ENCODE measurements around the gene MAD1L1.

Gene MAD1L1

DNA sequence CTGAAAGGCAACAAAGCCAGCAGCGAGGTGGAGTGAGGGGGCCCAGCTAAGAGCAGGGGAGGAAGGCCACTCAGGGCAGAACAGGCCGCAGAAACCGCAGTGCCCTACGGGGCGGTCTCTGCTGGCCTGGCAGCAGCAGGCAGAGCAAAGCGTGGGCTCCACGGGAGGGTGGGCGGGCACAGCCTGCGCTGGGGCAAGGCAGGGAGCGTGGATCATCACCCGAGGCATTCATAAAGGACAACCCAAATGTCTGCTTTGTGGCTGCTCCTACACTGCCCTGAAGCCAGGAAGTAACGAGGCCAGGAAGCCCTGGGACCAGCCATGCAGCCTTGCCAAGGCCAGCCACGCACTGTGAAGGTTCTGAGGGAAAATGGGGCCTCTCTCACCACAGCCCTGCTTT is 127.5 kb downstream of the MAD1L1 start:
- H3K4me3 ChIP-seq (ENCODE audit: severe bottlenecking): no peak overlapping the region
- peaks cover 8% of the 10 kb centered on the region for H3K4me1 ChIP-seq (ENCODE audit: insufficient read depth, poor library complexity, severe bottlenecking)
- no peaks in the 10 kb centered on the region for H3K36me3 ChIP-seq (ENCODE audit: low read depth)
- ATAC-seq (ENCODE audit: low read depth) (no peak), DNase-seq (ENCODE audit: low spot score) (no peak)
- H3K27me3 ChIP-seq (ENCODE audit: insufficient read depth, poor library complexity, severe bottlenecking): no peaks in the 10 kb centered on the region
- H3K27ac ChIP-seq (ENCODE audit: poor library complexity, severe bottlenecking): no peak overlapping the region
- no peak for TF ChIP-seq CTCF (IDR thresholded peaks at IDR 0.05; ENCODE audit: poor library complexity, severe bottlenecking)
- no peaks in the 10 kb centered on the region for H3K9me3 ChIP-seq (ENCODE audit: severe bottlenecking)

DNA sequence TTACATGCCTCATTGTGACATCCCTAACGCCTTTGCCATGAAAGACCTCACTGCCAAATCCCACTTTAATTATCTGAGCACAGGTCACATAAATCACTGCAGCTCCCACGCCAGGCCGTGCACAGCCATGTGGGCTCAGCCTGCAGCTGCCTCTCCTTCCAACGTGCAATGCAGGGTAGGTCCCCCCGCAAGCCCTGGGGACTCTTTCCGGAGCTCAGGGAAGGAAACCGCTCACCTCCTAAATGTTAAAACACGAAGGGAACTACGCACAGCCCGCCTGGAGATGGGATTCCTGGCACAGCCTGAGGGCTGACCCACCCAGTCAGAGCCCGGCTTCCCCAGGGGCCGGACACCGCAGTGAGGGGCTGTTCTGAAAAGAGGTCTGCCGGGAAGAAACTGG is 128.0 kb downstream of the MAD1L1 start:
- Histone ChIP-seq H3K4me1 (ENCODE audit: insufficient read depth, poor library complexity, severe bottlenecking) (peaks cover 4% of the 10 kb centered on the region), H3K27me3 (ENCODE audit: insufficient read depth, poor library complexity, severe bottlenecking) (no peaks in the 10 kb centered on the region), H3K27ac (ENCODE audit: poor library complexity, severe bottlenecking) (no peak overlapping the region), H3K9me3 (ENCODE audit: severe bottlenecking) (no peaks in the 10 kb centered on the region), H3K4me3 (ENCODE audit: severe bottlenecking) (no peak overlapping the region), H3K36me3 (ENCODE audit: low read depth) (no peaks in the 10 kb centered on the region)
- ATAC-seq (ENCODE audit: low read depth) (no peak), DNase-seq (ENCODE audit: low spot score) (no peak)
- no peak for TF ChIP-seq CTCF (IDR thresholded peaks at IDR 0.05; ENCODE audit: poor library complexity, severe bottlenecking)

- no peak for ATAC-seq (ENCODE audit: low read depth)
Observed at GRCh38 chr7:2104107-2104710, 128.5 kb downstream of the MAD1L1 start.

GRCh38 chr7:2103071-2103898 is 129.5 kb downstream of the MAD1L1 start:
- DNase-seq (ENCODE audit: low spot score): no peak
- no peak overlapping the region for H3K27ac ChIP-seq (ENCODE audit: poor library complexity, severe bottlenecking)

More at GRCh38 chr7:2104107-2104710, 128.5 kb downstream of the MAD1L1 start:
- DNase-seq (ENCODE audit: low spot score): no peak
- Histone ChIP-seq H3K36me3 (ENCODE audit: low read depth) (no peaks in the 10 kb centered on the region), H3K4me3 (ENCODE audit: severe bottlenecking) (no peak overlapping the region), H3K4me1 (ENCODE audit: insufficient read depth, poor library complexity, severe bottlenecking) (peaks cover 4% of the 10 kb centered on the region), H3K27me3 (ENCODE audit: insufficient read depth, poor library complexity, severe bottlenecking) (no peaks in the 10 kb centered on the region), H3K9me3 (ENCODE audit: severe bottlenecking) (no peaks in the 10 kb centered on the region), H3K27ac (ENCODE audit: poor library complexity, severe bottlenecking) (no peak overlapping the region)
- TF ChIP-seq CTCF (IDR thresholded peaks at IDR 0.05; ENCODE audit: poor library complexity, severe bottlenecking): peak; percentile 27

More at GRCh38 chr7:2103071-2103898, 129.5 kb downstream of the MAD1L1 start:
- no peak for ATAC-seq (ENCODE audit: low read depth)
- no peaks in the 10 kb centered on the region for H3K9me3 ChIP-seq (ENCODE audit: severe bottlenecking)
- H3K4me1 ChIP-seq (ENCODE audit: insufficient read depth, poor library complexity, severe bottlenecking): peaks cover 4% of the 10 kb centered on the region
- no peak for TF ChIP-seq CTCF (IDR thresholded peaks at IDR 0.05; ENCODE audit: poor library complexity, severe bottlenecking)
- H3K27me3 ChIP-seq (ENCODE audit: insufficient read depth, poor library complexity, severe bottlenecking): no peaks in the 10 kb centered on the region
- no peaks in the 10 kb centered on the region for H3K36me3 ChIP-seq (ENCODE audit: low read depth)
- no peak overlapping the region for H3K4me3 ChIP-seq (ENCODE audit: severe bottlenecking)

All from RWPE2 (cell line).